H9 (cell line): Measurements from ENCODE around the gene GAMT. TPM values are rescaled to one million over a fixed set of nuclear protein-coding genes. Genes with fewer than 3 reads are reported as not detected.
A peak's percentile ranks its signal among the peaks of the same experiment; 100 is the strongest.

Experiments
- DNase-seq: peaks from one replicate; pipeline ENCODE4 v3.0.0-alpha.2; 2017
- H2AFZ ChIP-seq: one replicate; pipeline ENCODE4 v1.6.1; 2013; ENCODE audit warnings: mild to moderate bottlenecking, low read length, control low read depth, moderate library complexity
- H2AK5ac ChIP-seq: 2 replicates; pipeline ENCODE4 v1.6.1; 2013; ENCODE audit warnings: low read length, control low read depth, mixed read lengths; ENCODE audit not compliant: insufficient read length
- H2BK120ac ChIP-seq: one replicate; pipeline ENCODE4 v1.6.1; 2013; ENCODE audit warnings: low read depth, mild to moderate bottlenecking, low read length, control low read depth, inconsistent platforms; ENCODE audit not compliant: poor library complexity, severe bottlenecking
- H2BK12ac ChIP-seq: 2 replicates; pipeline ENCODE4 v1.6.1; 2013; ENCODE audit warnings: low read length, control low read depth, mixed read lengths, low read depth; ENCODE audit not compliant: insufficient read length
- H2BK15ac ChIP-seq: 2 replicates; pipeline ENCODE4 v1.6.1; 2013; ENCODE audit warnings: low read depth, low read length, control low read depth
- H2BK20ac ChIP-seq: one replicate; pipeline ENCODE4 v1.6.1; 2013; ENCODE audit warnings: low read depth, mild to moderate bottlenecking, low read length, control low read depth, inconsistent platforms; ENCODE audit not compliant: poor library complexity, severe bottlenecking
- H2BK5ac ChIP-seq: 2 replicates; pipeline ENCODE4 v1.6.1; 2013; ENCODE audit warnings: low read length, control low read depth, mixed read lengths; ENCODE audit not compliant: insufficient read length
- H3K14ac ChIP-seq: 2 replicates; pipeline ENCODE4 v1.6.1; 2013; ENCODE audit warnings: low read length, control low read depth; ENCODE audit not compliant: insufficient read depth
- H3K18ac ChIP-seq: 2 replicates; pipeline ENCODE4 v1.6.1; 2013; ENCODE audit warnings: low read depth, mild to moderate bottlenecking, mixed read lengths, low read length, control low read depth; ENCODE audit not compliant: insufficient read length
- H3K23ac ChIP-seq: 2 replicates; pipeline ENCODE4 v1.6.1; 2013; ENCODE audit warnings: low read length, control low read depth, mixed read lengths, low read depth; ENCODE audit not compliant: insufficient read length
- H3K23me2 ChIP-seq: 2 replicates; pipeline ENCODE4 v1.6.1; 2013; ENCODE audit warnings: low read depth, mild to moderate bottlenecking, mixed read lengths, low read length, control low read depth; ENCODE audit not compliant: insufficient read length, poor library complexity, severe bottlenecking
- H3K27ac ChIP-seq: 2 replicates; pipeline ENCODE4 v1.5.1; 2013; ENCODE audit warnings: low read length, control low read depth, mixed read lengths, low read depth; ENCODE audit not compliant: insufficient read length
- H3K27me3 ChIP-seq: 2 replicates; pipeline ENCODE4 v1.6.1; 2013; ENCODE audit warnings: low read length, control low read depth, inconsistent platforms; ENCODE audit not compliant: insufficient read depth
- H3K4ac ChIP-seq: 2 replicates; pipeline ENCODE4 v1.6.1; 2013; ENCODE audit warnings: low read depth, mild to moderate bottlenecking, control low read depth, inconsistent platforms, low read length, moderate library complexity
- H3K4me1 ChIP-seq: 2 replicates; pipeline ENCODE4 v1.6.1; 2013; ENCODE audit warnings: low read length, control low read depth, inconsistent platforms; ENCODE audit not compliant: insufficient read depth
- H3K4me2 ChIP-seq: 2 replicates; pipeline ENCODE4 v1.6.1; 2013; ENCODE audit warnings: low read length, control low read depth, mixed read lengths; ENCODE audit not compliant: insufficient read length, insufficient read depth
- H3K56ac ChIP-seq: 2 replicates; pipeline ENCODE4 v1.6.1; 2013; ENCODE audit warnings: low read depth, mild to moderate bottlenecking, mixed read lengths, low read length, control low read depth; ENCODE audit not compliant: insufficient read length
- H3K79me1 ChIP-seq: 2 replicates; pipeline ENCODE4 v1.6.1; 2013; ENCODE audit warnings: low read depth, mild to moderate bottlenecking, moderate library complexity, low read length, control low read depth, inconsistent platforms; ENCODE audit not compliant: insufficient read depth, poor library complexity, severe bottlenecking
- H3K79me2 ChIP-seq: 2 replicates; pipeline ENCODE4 v1.6.1; 2013; ENCODE audit warnings: low read length, control low read depth, inconsistent platforms; ENCODE audit not compliant: insufficient read depth
- H3K9ac ChIP-seq: 2 replicates; pipeline ENCODE4 v1.6.1; 2013; ENCODE audit warnings: low read length, control low read depth, mixed read lengths; ENCODE audit not compliant: insufficient read length; ENCODE audit errors: extremely low read depth
- H3K9me3 ChIP-seq: one replicate; pipeline ENCODE4 v1.6.1; 2013; ENCODE audit warnings: low read depth, low read length, inconsistent platforms; ENCODE audit not compliant: control insufficient read depth
- H3T11ph ChIP-seq: one replicate; pipeline ENCODE4 v1.6.1; 2013; ENCODE audit warnings: mild to moderate bottlenecking, low read length, control low read depth, inconsistent platforms
- H4K20me1 ChIP-seq: one replicate; pipeline ENCODE4 v1.6.1; 2013; ENCODE audit not compliant: control insufficient read depth, insufficient read length, insufficient read depth
- H4K5ac ChIP-seq: 2 replicates; pipeline ENCODE4 v1.6.1; 2013; ENCODE audit warnings: low read depth, mild to moderate bottlenecking, mixed read lengths, low read length, control low read depth; ENCODE audit not compliant: insufficient read length
- H4K8ac ChIP-seq: replicated peaks from 2 replicates; pipeline ENCODE4 v1.6.1; 2013; ENCODE audit warnings: low read length, control low read depth, mixed read lengths, low read depth; ENCODE audit not compliant: insufficient read length
- H4K91ac ChIP-seq: 2 replicates; pipeline ENCODE4 v1.6.1; 2013; ENCODE audit warnings: low read depth, mild to moderate bottlenecking, moderate library complexity, mixed read lengths, low read length, control low read depth; ENCODE audit not compliant: insufficient read length
- H3K27ac Mint-ChIP-seq, 3 experiments: 2 replicates in 2 of 3; 3 replicates in 1 of 3; pipeline ENCODE4 v1.8.0; 2020 to 2021; ENCODE audit warnings: mixed read lengths in 3 of 3, mild to moderate bottlenecking in 1 of 3, moderate library complexity in 1 of 3
- H3K27me3 Mint-ChIP-seq: 2 replicates; pipeline ENCODE4 v1.8.0; 2021; ENCODE audit warnings: low read depth, mild to moderate bottlenecking, moderate library complexity, mixed read lengths
- H3K36me3 Mint-ChIP-seq, 3 experiments: 2 replicates in 2 of 3; 3 replicates in 1 of 3; pipeline ENCODE4 v1.8.0; 2020 to 2021; ENCODE audit warnings: low read depth in 3 of 3, mixed read lengths in 3 of 3; ENCODE audit not compliant: insufficient read depth in 1 of 3
- H3K4me1 Mint-ChIP-seq, 2 experiments: 2 replicates each; pipeline ENCODE4 v1.8.0; 2020; ENCODE audit warnings: mixed read lengths in 2 of 2
- H3K4me3 Mint-ChIP-seq, 2 experiments: 2 replicates in 1 of 2; 3 replicates in 1 of 2; pipeline ENCODE4 v1.8.0; 2020 to 2021; ENCODE audit warnings: mild to moderate bottlenecking in 2 of 2, mixed read lengths in 2 of 2, moderate library complexity in 1 of 2
- H3K9me3 Mint-ChIP-seq, 2 experiments: 2 replicates in 1 of 2; 3 replicates in 1 of 2; pipeline ENCODE4 v1.8.0; 2020; ENCODE audit warnings: mild to moderate bottlenecking in 2 of 2, mixed read lengths in 2 of 2, moderate library complexity in 1 of 2
- CTCF ChIP-seq: fragments of 200-600 bp; sonication (generic); conservative IDR thresholded peaks from 3 replicates; pipeline ENCODE4 v1.8.0; 2021; ENCODE audit warnings: antibody characterized with exemption, mild to moderate bottlenecking
- WGBS: extraction: QIAGEN DNeasy Blood & Tissue Kit; methylation state at CpG from one replicate; pipeline ENCODE4 v1.1.7; 2013; ENCODE audit warnings: missing lambda C conversion rate, low lambda C conversion rate, mixed read lengths; ENCODE audit not compliant: insufficient read length; ENCODE audit errors: extremely low coverage; 5-methylcytosine and 5-hydroxymethylcytosine counted together
- total RNA-seq: library from RNA; stranded (reverse); gene quantifications from 2 replicates; pipeline ENCODE4 v1.2.1, GENCODE V29; 2021

GAMT gene
- total RNA-seq, 1 experiment from 2014 or later: 26.6 TPM

GRCh38 chr19:1361601-1362386, 39.5 kb downstream of the GAMT start:
- H3K27me3 Mint-ChIP-seq: no peaks in the 10 kb centered on the region
- no peak overlapping the region for H2BK5ac ChIP-seq
- no peak overlapping the region for H4K8ac ChIP-seq
- H3K4me1 ChIP-seq: no peaks in the 10 kb centered on the region
- H3K4me1 Mint-ChIP-seq: peaks cover 38 to 49% of the 10 kb centered on the region in 2 experiments
- H4K91ac ChIP-seq: no peak overlapping the region
- no peak overlapping the region for H3K14ac ChIP-seq
- H3K9ac ChIP-seq: no peak overlapping the region
- H3K27ac ChIP-seq: no peak overlapping the region
- H3K36me3 Mint-ChIP-seq: peaks cover 28 to 97% (median 89%) of the 10 kb centered on the region in 3 experiments
- no peak overlapping the region for H3K18ac ChIP-seq
- no peak overlapping the region for H3K56ac ChIP-seq
- WGBS: no CpG with 5 or more reads among the region's 30 CpGs
- no peak overlapping the region for H3K4me3 Mint-ChIP-seq
- H3K23me2 ChIP-seq: peaks cover 7% of the 10 kb centered on the region
- DNase-seq: no peak
- no peaks in the 10 kb centered on the region for H3K27me3 ChIP-seq
- H3K9me3 ChIP-seq: no peaks in the 10 kb centered on the region
- H3K27ac Mint-ChIP-seq: peak overlapping the region in 1 of 3 experiments; percentile 29; a peak in 1 of 7 replicates
- H2AFZ ChIP-seq: no peak overlapping the region
- H3K79me1 ChIP-seq: no peaks in the 10 kb centered on the region
- H2AK5ac ChIP-seq: no peak overlapping the region
- no peak overlapping the region for H2BK15ac ChIP-seq
- no peaks in the 10 kb centered on the region for H3K9me3 Mint-ChIP-seq
- no peak overlapping the region for H3K4me2 ChIP-seq
- H2BK20ac ChIP-seq: no peak overlapping the region
- no peak overlapping the region for H3K4ac ChIP-seq
- no peak overlapping the region for H3T11ph ChIP-seq
- H4K5ac ChIP-seq: no peak overlapping the region
- H3K23ac ChIP-seq: no peak overlapping the region
- H4K20me1 ChIP-seq: peaks cover 2% of the 10 kb centered on the region
- no peaks in the 10 kb centered on the region for H3K79me2 ChIP-seq
- H2BK120ac ChIP-seq: no peak overlapping the region
- no peak overlapping the region for H2BK12ac ChIP-seq
- no peak for TF ChIP-seq CTCF
